Uterus (tissue), 4 donors: ENCODE results near the gene PAN3. TPM values are rescaled to one million over a fixed set of nuclear protein-coding genes. Genes with fewer than 3 reads are reported as not detected.

Experiments
- DNase-seq, 2 donors: peaks; one replicate each; pipeline ENCODE4 v3.0.0-alpha.2; 2019 to 2020
- H3K27ac ChIP-seq, 2 donors: fragments of 200-600 bp; sonication (generic); 1 replicate in 1 of 2; 2 replicates in 1 of 2; pipeline ENCODE4 v1.5.1; 2016 to 2018
- H3K27me3 ChIP-seq, 2 donors: fragments of 200-600 bp; sonication (generic); one replicate each; pipeline ENCODE4 v1.5.1; 2018 to 2019; ENCODE audit warnings: control low read depth in 1 of 2
- H3K36me3 ChIP-seq, 2 donors: fragments of 200-600 bp; sonication (generic); one replicate each; pipeline ENCODE4 v1.5.1; 2019; ENCODE audit warnings: control low read depth in 1 of 2
- H3K4me1 ChIP-seq, 2 donors: fragments of 200-600 bp; sonication (generic); one replicate each; pipeline ENCODE4 v1.5.1; 2018 to 2019; ENCODE audit warnings: control low read depth in 1 of 2
- H3K4me3 ChIP-seq, 2 donors: fragments of 200-600 bp; sonication (generic); 1 replicate in 1 of 2; 2 replicates in 1 of 2; pipeline ENCODE4 v1.5.1; 2018 to 2019; ENCODE audit warnings: mild to moderate bottlenecking in 1 of 2
- H3K9me3 ChIP-seq, 2 donors: fragments of 200-600 bp; sonication (generic); one replicate each; pipeline ENCODE4 v1.5.1; 2019; ENCODE audit warnings: control low read depth in 1 of 2
- POLR2A ChIP-seq, 2 donors: fragments of 450-650 bp; IDR thresholded peaks; one replicate each; pipeline ENCODE4 v1.6.1; 2016; ENCODE audit warnings: antibody characterized with exemption in 2 of 2, mild to moderate bottlenecking in 1 of 2, moderate library complexity in 1 of 2
- intact Hi-C: fragments of 100-400 bp; cut with DNase I; formaldehyde crosslinking; loops from one replicate; pipeline ENCODE4 v1.15.1; 2023; ENCODE audit warnings: low total_unique reads
- total RNA-seq, 4 donors: library from RNA; depleted of rRNA in 3 of 4; stranded (reverse); fragments of >200 nt in 3 of 4; gene quantifications; one replicate each; pipeline versions ENCODE4 v1.1.0 to v1.2.4, GENCODE V29; 2014 to 2023
- TF ChIP-seq, protein P1 (sequence below), 4 experiments: fragments of 200-600 bp in 2 of 4; fragments of 450-650 bp in 2 of 4; sonication (generic) in 2 of 4; IDR thresholded peaks; one replicate each; pipeline ENCODE4 v1.5.1; 2016 to 2019; ENCODE audit warnings: antibody characterized with exemption in 4 of 4, mild to moderate bottlenecking in 2 of 4, moderate library complexity in 1 of 4
- donor health status: DM: yes; HTN: yes; CAD: no.

Gene PAN3
- total RNA-seq, 4 donors from 2014 or later: 17.4 to 61.4 (median 48.2) TPM

DNA sequence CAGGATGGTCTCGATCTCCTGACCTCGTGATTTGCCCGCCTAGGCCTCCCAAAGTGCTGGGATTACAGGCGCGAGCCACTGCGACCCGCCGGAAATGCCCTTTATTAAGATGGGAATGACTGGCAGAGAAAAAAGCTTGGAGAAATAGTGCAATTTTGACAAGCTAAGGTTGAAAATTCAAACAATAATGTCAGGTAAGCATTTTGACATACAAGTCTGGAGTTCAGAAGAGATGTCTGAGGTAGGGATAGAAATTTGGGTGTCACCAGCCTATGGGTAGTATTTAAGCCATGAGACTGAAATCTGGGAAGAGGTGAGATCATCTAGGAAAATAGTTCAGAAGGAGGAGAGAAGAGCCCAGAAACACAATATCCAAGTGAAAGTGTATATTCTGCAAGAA lies 17.1 kb upstream of the PAN3 start:
- no peak overlapping the region for H3K4me3 ChIP-seq
- no peak for DNase-seq
- no peaks in the 10 kb centered on the region for H3K27me3 ChIP-seq
- H3K9me3 ChIP-seq: no peaks in the 10 kb centered on the region
- H3K4me1 ChIP-seq: no peaks in the 10 kb centered on the region
- no peaks in the 10 kb centered on the region for H3K36me3 ChIP-seq
- no peak overlapping the region for H3K27ac ChIP-seq
- intact Hi-C loops: no loop called here
- TF ChIP-seq, protein P1, sequence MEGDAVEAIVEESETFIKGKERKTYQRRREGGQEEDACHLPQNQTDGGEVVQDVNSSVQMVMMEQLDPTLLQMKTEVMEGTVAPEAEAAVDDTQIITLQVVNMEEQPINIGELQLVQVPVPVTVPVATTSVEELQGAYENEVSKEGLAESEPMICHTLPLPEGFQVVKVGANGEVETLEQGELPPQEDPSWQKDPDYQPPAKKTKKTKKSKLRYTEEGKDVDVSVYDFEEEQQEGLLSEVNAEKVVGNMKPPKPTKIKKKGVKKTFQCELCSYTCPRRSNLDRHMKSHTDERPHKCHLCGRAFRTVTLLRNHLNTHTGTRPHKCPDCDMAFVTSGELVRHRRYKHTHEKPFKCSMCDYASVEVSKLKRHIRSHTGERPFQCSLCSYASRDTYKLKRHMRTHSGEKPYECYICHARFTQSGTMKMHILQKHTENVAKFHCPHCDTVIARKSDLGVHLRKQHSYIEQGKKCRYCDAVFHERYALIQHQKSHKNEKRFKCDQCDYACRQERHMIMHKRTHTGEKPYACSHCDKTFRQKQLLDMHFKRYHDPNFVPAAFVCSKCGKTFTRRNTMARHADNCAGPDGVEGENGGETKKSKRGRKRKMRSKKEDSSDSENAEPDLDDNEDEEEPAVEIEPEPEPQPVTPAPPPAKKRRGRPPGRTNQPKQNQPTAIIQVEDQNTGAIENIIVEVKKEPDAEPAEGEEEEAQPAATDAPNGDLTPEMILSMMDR (IDR thresholded peaks at IDR 0.05): no peak
- no peak for TF ChIP-seq POLR2A (IDR thresholded peaks at IDR 0.05)

DNA sequence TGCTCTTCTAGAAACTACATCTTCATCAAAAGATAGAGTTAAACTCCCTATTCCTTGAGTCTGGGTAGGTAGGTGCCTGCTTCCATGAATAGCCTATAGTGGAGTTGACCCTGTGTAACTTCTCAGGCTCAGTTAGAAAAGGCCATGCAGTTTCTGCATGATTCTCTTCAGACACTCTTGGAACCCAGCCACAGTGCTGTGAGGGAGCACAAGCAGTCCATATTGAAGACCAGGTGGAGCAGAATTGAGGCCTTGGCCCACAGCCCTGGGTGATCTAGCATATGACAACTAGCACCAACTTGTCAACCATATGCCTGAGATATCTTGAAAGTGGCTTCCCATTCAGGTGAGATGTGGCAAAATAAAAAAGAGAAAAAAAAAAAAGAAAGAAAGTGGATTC lies 10.3 kb upstream of the PAN3 start:
- Histone ChIP-seq H3K4me1 (no peaks in the 10 kb centered on the region), H3K36me3 (no peaks in the 10 kb centered on the region), H3K27me3 (no peaks in the 10 kb centered on the region), H3K27ac (no peak overlapping the region), H3K9me3 (no peaks in the 10 kb centered on the region), H3K4me3 (no peak overlapping the region)
- DNase-seq: no peak
- intact Hi-C loops: no loop called here
- TF ChIP-seq POLR2A (IDR thresholded peaks at IDR 0.05): no peak
- TF ChIP-seq, protein P1 (IDR thresholded peaks at IDR 0.05): no peak

DNA sequence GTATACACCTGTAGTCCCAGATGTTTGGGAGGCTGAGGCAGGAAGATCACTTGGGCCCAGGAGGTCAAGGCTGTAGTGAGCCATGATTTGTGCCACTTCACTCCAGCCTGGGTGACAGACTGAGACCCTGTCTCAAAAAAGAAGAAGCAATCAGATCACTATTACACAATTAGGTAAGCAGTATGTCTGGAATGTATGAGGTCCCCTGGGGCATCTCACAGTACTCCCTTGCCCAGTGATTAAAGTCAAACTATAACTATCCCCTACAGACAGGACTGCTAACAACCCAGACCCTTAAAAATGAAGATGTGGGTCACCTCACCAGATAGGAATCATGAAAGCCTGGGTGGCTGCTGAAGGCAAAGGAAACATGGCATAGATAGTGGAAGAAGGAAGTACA lies 9.4 kb upstream of the PAN3 start:
- H3K4me1 ChIP-seq: no peaks in the 10 kb centered on the region
- H3K36me3 ChIP-seq: no peaks in the 10 kb centered on the region
- H3K9me3 ChIP-seq: no peaks in the 10 kb centered on the region
- H3K27ac ChIP-seq: no peak overlapping the region
- H3K27me3 ChIP-seq: no peaks in the 10 kb centered on the region
- TF ChIP-seq, protein P1 (IDR thresholded peaks at IDR 0.05): no peak
- no peak for TF ChIP-seq POLR2A (IDR thresholded peaks at IDR 0.05)
- intact Hi-C loops: no loop called here
- no peak overlapping the region for H3K4me3 ChIP-seq
- no peak for DNase-seq

- DNase-seq: no peak
- intact Hi-C loops: no loop called here
- no peaks in the 10 kb centered on the region for H3K27me3 ChIP-seq
- H3K4me3 ChIP-seq: no peak overlapping the region
- H3K9me3 ChIP-seq: no peaks in the 10 kb centered on the region
- H3K27ac ChIP-seq: no peak overlapping the region
- no peaks in the 10 kb centered on the region for H3K4me1 ChIP-seq
- no peaks in the 10 kb centered on the region for H3K36me3 ChIP-seq
- TF ChIP-seq, protein P1 (IDR thresholded peaks at IDR 0.05): no peak
- TF ChIP-seq POLR2A (IDR thresholded peaks at IDR 0.05): no peak
These were observed 8.2 kb upstream of the PAN3 start for GRCh38 chr13:28129911-28130693.

- Histone ChIP-seq H3K27ac (no peak overlapping the region), H3K4me3 (no peak overlapping the region), H3K36me3 (no peaks in the 10 kb centered on the region), H3K9me3 (no peaks in the 10 kb centered on the region), H3K27me3 (no peaks in the 10 kb centered on the region), H3K4me1 (no peaks in the 10 kb centered on the region)
- TF ChIP-seq, protein P1 (IDR thresholded peaks at IDR 0.05): no peak
- no peak for TF ChIP-seq POLR2A (IDR thresholded peaks at IDR 0.05)
- intact Hi-C loops: no loop called here
- DNase-seq: no peak
These were observed 6.7 kb upstream of the PAN3 start for GRCh38 chr13:28131646-28132045.
